Bronchial epithelial cell (primary cell): Measurements from ENCODE around the gene FCN3. TPM values are rescaled to one million over a fixed set of nuclear protein-coding genes. Genes with fewer than 3 reads are reported as not detected.

Experiments used
- DNase-seq: peaks from one replicate; pipeline ENCODE4 v3.0.0-alpha.2; 2010; ENCODE audit warnings: low read depth
- FAIRE-seq: peaks from 2 replicates; lab custom pipeline; 2011; peaks lifted over from hg19 to GRCh38; lab: Jason Lieb, UNC
- H3K27me3 ChIP-seq: 2 replicates; pipeline ENCODE4 v1.5.1; 2011; ENCODE audit warnings: low read length; ENCODE audit not compliant: control insufficient read depth, insufficient read depth
- H3K36me3 ChIP-seq: 2 replicates; pipeline ENCODE4 v1.5.1; 2011; ENCODE audit warnings: low read length; ENCODE audit not compliant: control insufficient read depth, insufficient read depth
- H3K4me3 ChIP-seq: 2 replicates; pipeline ENCODE4 v1.5.1; 2011; ENCODE audit warnings: mild to moderate bottlenecking, low read depth, low read length, control low read depth
- total RNA-seq: library from RNA; depleted of rRNA; stranded (reverse); fragments of >200 nt; gene quantifications from 2 replicates; pipeline ENCODE4 v1.2.1, GENCODE V29; 2014
- TF ChIP-seq, protein P1 (sequence below): IDR thresholded peaks from 2 replicates; pipeline ENCODE4 v1.5.1; 2011; ENCODE audit warnings: mild to moderate bottlenecking, moderate library complexity, low read length, control low read depth, inconsistent platforms; ENCODE audit not compliant: insufficient read depth, severe bottlenecking

FCN3 gene
- total RNA-seq, 1 donor from 2014 or later = 0.26 TPM

- peak; percentile 72 for FAIRE-seq
- no peak overlapping the region for H3K4me3 ChIP-seq
- TF ChIP-seq, protein P1, sequence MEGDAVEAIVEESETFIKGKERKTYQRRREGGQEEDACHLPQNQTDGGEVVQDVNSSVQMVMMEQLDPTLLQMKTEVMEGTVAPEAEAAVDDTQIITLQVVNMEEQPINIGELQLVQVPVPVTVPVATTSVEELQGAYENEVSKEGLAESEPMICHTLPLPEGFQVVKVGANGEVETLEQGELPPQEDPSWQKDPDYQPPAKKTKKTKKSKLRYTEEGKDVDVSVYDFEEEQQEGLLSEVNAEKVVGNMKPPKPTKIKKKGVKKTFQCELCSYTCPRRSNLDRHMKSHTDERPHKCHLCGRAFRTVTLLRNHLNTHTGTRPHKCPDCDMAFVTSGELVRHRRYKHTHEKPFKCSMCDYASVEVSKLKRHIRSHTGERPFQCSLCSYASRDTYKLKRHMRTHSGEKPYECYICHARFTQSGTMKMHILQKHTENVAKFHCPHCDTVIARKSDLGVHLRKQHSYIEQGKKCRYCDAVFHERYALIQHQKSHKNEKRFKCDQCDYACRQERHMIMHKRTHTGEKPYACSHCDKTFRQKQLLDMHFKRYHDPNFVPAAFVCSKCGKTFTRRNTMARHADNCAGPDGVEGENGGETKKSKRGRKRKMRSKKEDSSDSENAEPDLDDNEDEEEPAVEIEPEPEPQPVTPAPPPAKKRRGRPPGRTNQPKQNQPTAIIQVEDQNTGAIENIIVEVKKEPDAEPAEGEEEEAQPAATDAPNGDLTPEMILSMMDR = no peak
- no peaks in the 10 kb centered on the region for H3K27me3 ChIP-seq
- H3K36me3 ChIP-seq = peaks cover 40% of the 10 kb centered on the region
- DNase-seq = no peak
These were observed 18.9 kb downstream of the FCN3 start for GRCh38 chr1:27355683-27356082.

DNA sequence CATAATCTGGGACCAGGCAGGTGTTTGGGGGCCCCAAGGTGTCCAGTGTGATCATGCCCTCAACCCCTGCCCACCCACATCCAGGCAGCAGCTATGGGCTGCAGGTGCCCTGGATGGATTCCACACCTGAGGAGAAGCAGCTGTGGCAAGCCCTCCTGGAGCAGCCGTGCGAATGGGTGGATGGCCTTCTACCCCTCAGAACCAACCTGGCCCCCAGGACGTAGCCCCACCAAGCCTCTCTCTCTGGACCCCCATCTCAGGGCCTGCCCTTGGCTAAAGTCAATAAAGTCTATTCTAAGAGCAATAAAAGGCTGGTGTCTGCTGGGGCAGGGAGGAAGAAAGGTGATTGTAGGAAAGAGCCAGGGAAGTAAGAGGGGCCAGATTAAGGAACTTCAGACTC, 21.0 kb downstream of the FCN3 start:
- DNase-seq = no peak
- Histone ChIP-seq H3K36me3 (peaks cover 38% of the 10 kb centered on the region), H3K4me3 (no peak overlapping the region), H3K27me3 (no peaks in the 10 kb centered on the region)
- TF ChIP-seq, protein P1 = no peak
- no peak for FAIRE-seq

GRCh38 chr1:27353166-27353565, 21.5 kb downstream of the FCN3 start:
- Histone ChIP-seq H3K27me3 (no peaks in the 10 kb centered on the region), H3K4me3 (no peak overlapping the region), H3K36me3 (peaks cover 34% of the 10 kb centered on the region)
- TF ChIP-seq, protein P1 = no peak
- DNase-seq (no peak), FAIRE-seq (no peak)

DNA sequence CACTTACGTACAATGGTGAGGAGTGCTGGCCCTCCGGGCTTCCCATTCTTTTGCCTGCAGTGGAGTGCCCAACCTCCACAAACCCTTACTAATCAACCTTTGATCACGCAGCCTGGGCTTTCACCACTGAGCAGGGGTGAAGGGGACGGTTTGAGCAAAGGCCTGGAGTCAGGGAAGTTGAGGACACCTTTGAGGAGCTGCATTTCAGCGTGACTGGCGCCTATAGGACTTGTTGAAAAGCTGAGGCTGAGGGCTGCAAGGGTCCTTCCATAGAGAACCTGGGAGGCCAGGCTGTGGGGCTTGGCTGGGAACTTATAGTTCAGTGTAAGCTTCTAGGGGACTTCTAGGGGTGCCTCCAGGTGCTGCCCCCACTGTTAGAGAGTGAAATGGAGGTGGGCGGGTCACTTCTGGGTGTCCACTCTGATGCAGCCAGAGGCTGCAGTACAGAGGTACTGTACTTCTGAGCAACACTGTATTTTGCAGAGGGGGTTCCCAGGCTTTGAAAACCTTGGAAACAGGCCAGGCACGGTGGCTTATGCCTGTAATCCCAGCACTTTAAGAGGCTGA, 23.0 kb downstream of the FCN3 start:
- peaks cover 27% of the 10 kb centered on the region for H3K36me3 ChIP-seq
- H3K27me3 ChIP-seq = no peaks in the 10 kb centered on the region
- DNase-seq = no peak
- TF ChIP-seq, protein P1 = no peak
- no peak overlapping the region for H3K4me3 ChIP-seq
- peak; percentile 47 for FAIRE-seq

DNA sequence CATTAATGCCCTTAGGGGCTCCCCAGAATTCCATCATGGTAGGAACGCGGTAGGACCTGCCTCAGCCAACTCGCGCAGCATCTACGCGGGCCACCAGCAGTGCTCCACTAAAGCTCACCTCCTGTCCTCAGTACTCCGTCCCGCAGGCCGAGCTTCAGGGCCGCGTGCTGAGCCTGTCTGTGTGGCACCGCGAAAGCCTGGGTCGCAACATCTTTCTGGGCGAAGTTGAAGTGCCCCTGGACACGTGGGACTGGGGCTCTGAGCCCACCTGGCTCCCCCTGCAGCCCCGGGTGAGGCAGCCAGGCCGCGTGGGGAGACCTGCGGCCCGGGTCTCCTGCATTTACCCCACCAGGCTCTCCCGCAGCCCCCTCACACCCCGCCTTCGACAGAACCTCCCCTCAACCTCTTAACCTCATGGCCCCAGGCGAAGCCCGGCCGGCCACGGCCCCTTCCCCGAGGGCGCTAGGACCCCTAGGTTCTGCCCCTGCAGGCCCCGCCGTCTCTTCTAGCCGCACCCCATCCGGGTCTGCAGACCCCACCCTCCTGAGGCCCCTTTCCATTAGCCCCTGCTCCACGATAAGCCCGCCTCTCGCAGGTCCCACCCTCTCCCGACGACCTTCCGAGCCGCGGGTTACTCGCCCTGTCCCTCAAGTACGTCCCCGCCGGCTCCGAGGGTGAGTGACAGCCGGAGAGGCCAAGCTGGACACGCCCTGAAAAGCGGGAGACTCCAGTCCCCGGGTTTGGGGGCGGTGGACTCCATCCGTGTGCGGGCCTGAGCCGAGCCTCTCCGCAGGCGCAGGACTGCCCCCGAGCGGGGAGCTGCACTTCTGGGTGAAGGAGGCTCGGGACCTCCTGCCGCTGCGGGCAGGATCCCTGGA, 23.7 kb downstream of the FCN3 start:
- no peak overlapping the region for H3K4me3 ChIP-seq
- TF ChIP-seq, protein P1 = no peak
- no peaks in the 10 kb centered on the region for H3K27me3 ChIP-seq
- no peak for FAIRE-seq
- DNase-seq = no peak
- peaks cover 30% of the 10 kb centered on the region for H3K36me3 ChIP-seq
